GM03348 (cell line): ENCODE measurements around the gene S100P.
"Not testable (repeated sequence)": the region's sequence is repeated elsewhere in the genome, so short reads cannot be mapped to it uniquely, and the experiment has no call there.

Source experiments
- DNase-seq: peaks from one replicate; pipeline ENCODE4 v3.0.0; 2012; ENCODE audit warnings: low spot score

S100P gene

DNA sequence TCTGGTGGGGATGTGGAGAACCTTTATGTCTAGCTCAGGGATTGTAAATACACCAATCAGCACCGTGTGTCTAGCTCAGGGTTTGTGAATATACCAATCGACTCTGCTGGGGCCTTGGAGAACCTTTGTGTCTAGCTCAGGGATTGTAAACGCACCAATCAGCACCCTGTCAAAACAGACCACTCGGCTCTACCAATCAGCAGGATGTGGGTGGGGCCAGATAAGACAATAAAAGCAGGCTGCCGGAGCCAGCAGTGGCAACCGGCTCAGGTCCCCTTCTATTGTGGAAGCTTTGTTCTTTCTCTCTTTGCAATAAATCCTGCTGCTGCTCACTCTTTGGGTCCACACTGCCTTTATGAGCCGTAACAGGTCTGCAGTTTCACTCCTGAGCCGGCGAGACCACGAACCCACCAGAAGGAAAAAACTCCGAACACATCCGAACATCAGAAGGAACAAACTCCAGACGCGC lies 20.5 kb upstream of the S100P start:
- DNase-seq, result not testable (repeated sequence)

GRCh38 chr4:6673660-6674499 lies 19.8 kb upstream of the S100P start:
- DNase-seq, result peak; percentile 100

- no peak for DNase-seq
Measured at GRCh38 chr4:6674500-6675149, 19.1 kb upstream of the S100P start.

DNA sequence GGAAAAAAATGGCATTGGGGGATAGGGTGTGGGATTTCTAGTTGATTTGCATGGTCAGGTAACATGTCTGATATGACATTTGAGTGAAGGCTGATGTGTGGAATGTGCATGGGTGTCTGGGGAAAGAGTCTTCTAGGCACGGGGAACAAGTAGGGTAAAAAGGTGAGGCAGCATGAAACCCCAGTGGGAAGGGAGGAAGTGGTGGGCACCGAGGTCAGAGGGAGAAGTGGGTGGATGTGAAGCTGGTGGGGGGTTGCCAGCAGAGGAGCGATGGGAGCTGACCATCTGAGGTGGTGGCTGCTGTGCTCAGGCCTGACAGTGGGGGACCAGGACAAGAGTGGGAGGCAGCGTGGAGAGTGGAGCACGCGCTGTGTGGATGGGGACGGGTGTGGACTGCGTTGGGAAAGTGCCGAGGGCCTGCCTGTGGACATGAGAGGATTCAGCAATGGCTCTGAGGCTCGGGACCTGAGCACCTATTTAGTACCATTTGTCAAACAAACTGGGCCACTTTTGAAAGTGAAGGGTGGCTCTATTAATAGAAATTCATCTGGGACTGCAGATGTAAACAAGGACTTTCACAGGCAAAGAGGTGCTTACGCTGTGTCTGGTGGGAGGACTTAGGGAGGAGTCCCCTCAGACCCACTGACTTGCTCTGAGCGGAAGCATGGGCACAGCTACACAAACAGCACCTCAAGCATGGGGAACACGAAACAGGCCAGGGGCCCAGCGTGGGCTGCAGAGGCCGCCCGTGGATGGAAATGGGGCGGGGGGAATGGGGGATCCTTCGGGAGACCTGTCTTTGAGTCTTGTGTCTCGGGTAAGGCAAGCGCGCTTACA lies 16.7 kb upstream of the S100P start:
- DNase-seq, result no peak

GRCh38 chr4:6680372-6681034 lies 13.2 kb upstream of the S100P start:
- DNase-seq, result no peak

DNA sequence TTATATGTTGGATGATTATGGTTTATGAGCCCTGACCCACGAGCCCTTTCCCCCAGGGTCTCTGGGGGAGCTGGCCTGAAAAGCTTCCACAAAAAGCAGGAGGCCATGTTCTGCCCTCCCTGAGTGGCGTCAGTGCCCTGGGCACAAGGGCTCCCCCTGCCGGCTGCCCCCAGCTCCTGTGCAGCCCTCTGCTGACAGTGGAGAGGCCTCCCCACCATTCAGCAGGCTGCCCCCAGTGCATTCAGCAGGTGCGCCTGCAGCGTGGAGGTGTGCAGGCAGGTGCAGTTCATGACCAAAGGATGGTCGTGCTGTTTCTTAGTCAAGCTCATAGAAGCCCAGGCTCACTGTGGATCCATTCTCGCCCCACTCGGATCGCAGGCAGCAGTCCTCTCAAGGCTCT lies 12.5 kb upstream of the S100P start:
- no peak for DNase-seq

DNA sequence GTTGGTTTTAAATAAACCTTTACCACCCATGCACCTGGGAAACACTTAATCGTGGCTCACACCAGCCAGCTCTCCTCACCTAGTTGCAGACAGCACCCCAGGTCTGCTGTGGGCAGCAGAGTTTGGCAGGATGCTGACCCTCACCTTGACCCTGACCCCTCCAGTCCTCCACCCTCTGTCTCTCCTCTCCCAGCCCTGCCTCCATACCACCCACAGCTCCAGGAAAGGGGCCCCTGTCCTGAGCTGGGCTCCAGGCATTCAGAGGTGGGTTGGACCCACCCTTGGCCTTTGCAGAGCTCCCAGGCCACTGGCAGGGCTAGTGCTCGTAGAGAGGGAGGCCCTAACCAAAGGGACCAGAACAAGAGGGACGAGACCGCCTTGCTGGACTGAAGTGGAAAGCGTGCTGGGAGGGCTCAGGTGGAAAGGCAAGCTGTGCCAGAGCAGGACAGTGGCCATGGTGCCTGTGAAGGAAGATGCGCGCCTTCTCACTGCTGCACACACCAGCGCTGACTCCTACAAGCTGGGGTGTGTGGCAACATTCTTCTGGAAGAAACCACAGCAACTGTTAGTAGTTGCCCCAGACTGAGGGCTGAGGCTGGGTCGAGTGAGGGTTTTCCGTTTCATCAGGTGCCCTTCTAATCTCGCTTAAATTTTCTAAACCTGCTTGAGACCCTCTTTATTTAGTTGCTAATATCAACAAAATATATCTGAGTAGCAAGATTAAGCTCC lies 10.7 kb upstream of the S100P start:
- no peak for DNase-seq

DNA sequence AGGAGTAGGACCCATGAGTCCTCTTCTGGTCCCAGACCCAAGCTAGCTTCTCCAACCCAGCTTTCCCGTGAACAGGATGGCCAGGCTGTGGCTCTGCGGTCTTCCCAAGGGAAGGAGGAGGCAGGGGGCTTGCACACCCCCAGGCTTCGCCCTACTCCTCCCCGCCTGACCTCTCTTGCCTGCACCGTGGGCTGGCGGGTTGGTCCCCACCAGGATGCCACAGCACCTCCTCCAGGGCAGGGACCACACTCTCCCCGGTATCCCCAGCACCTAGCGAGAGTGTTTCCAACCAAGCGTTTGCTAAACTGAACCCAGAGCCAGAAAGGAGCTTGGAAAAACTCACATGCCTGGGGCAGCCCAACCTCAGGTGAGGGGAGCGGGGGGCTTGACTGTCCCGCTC lies 9.0 kb upstream of the S100P start:
- no peak for DNase-seq

GRCh38 chr4:6686104-6686787 lies 7.4 kb upstream of the S100P start:
- no peak for DNase-seq

GRCh38 chr4:6687947-6688878 lies 5.5 kb upstream of the S100P start:
- DNase-seq, result no peak

DNA sequence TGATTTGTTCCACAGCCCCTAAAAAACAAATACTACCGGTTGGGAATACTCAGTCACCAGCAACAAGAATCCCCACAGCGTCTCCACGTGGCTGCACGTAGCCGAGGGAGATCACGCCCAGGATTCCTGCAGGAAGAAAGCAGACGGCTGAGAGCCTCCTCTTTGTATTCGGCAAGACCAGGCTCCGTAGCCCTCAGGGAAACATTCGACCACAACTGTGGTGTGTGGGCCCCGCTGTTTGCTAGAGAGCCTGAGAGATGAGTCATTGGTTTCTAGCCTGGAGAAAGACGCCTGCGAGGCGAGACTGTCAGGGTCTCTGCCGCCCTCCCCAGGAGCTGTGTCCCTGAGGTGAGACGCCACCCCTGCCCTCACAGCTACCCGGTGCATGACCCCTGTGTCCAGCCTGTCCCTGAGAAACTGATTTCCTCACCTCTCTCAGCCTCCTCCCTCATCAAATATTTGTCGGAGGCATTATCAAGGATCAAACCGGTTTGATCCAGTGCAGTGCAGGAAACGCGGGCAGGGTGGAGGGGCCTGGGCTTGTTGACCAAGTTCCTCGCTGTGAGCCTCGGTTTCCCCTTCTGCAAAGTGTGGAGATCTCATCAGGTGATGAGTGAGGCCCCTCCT lies 4.7 kb upstream of the S100P start:
- DNase-seq, result peak; percentile 86

GRCh38 chr4:6689506-6689960 lies 4.1 kb upstream of the S100P start:
- DNase-seq, result no peak

GRCh38 chr4:6692379-6692778 lies 1.3 kb upstream of the S100P start:
- DNase-seq, result no peak

GRCh38 chr4:6692806-6693205 lies 872 bp upstream of the S100P start:
- peak; percentile 29 for DNase-seq

DNA sequence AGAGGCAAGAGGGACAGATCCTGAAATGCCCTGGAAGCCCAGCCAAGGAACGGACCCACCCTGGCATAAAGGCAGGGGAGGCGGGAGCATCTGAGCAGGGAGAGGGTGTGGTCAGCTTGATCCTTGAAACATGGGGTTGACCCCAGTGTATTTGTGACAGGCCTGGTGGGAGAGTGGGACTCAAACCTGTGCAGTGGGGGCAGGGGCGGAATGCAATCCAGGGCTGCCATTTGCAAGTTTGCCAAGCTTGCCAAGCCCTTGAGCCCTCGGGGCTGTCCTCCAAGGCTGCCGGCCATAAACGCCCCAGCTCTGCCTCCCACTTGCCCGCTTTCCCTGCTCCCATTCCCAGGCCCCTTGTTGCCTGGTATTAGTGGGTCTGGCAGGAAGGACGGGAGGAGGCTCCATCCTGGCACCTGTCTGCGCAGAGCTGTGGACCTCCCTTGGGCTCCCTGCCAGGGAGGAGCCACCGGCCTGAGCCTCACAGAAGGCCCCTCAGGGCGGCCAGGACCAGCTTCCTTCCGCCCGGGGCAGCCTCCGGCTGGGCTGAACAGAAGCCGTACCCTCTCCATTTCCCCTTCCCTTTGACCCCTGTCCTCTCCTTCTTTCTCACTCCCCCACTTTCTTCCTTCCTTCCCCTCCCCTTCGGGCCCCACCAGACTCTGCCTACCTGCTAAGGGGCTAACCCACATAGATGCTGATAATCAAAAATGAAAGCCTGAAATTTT lies 661 bp downstream of the S100P start:
- DNase-seq, result no peak

- DNase-seq, result no peak
Measured at GRCh38 chr4:6695660-6696610, 2.3 kb downstream of the S100P start.

DNA sequence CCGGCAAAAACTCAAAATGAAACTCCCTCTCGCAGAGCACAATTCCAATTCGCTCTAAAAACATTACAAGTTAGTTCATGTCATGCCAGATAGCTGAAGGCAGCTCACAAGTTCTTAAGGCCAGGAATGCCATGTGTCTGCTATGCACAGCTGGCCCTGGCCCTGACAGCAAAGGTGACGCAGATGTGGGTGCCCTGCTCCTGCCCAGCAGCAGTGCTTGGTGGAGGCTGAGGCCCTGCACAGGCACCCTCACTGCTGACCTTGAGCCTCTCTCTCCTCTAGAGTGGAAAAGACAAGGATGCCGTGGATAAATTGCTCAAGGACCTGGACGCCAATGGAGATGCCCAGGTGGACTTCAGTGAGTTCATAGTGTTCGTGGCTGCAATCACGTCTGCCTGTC lies 2.9 kb downstream of the S100P start:
- DNase-seq, result no peak
